Measurements from ENCODE around the gene TAS2R14. TPM values are rescaled to one million over a fixed set of nuclear protein-coding genes. Genes with fewer than 3 reads are reported as not detected.

The TAS2R14 gene
- total RNA-seq, 2 donors from 2014 or later = 2.0 to 8.1 TPM

DNA sequence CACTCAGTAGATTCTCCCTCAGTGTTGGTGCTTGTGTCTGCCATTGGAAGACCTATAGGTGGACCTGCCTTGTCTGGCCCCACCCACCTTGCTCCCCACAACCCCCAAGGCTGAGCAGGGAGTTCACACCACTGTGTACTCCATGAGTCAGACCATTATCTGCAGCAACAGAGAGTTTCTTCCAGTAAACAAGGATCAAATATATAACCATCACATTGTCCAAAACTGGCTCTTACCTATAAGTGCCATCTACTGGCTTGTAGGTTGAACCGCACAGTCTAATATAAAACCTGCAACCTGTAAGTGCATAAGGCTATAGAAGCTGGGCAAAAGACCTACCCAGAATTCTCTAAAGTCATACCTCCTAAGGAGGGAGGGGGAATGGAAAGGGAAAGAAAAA lies 37.6 kb downstream of the TAS2R14 start:
- H3K27ac Mint-ChIP-seq = no peak overlapping the region

DNA sequence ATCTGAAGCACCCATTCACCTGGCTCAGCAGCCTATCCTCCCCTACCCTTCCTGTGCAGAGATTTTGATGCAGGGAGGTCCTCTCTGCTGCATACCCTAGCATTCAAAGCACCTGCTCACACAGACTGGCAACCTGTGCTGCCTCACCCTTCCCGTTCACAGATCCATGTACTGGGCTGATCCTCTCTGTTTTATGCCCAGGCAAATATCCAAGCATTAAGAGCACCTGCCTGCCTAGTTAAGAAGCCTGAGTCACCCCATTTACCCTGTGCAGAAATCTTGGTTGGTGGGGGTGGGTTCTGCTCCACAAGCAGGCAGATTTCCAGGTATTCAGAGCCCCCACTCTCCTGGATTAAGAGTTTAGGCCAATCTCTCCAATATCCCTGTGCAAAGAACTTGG lies 38.1 kb downstream of the TAS2R14 start:
- Mint-ChIP-seq H3K4me1 (no peaks in the 10 kb centered on the region), H3K27ac (peak overlapping the region; percentile 49), H3K36me3 (ENCODE audit: low read depth) (peaks cover 31% of the 10 kb centered on the region), H3K9me3 (peaks cover 31% of the 10 kb centered on the region), H3K4me3 (no peak overlapping the region), H3K27me3 (ENCODE audit: insufficient read depth) (no peaks in the 10 kb centered on the region)
- WGBS, 2 experiments (ENCODE audit: insufficient coverage in 1 of 2, insufficient read length in 1 of 2) = 80% methylated on average over 1 of the region's 1 CpG; no CpG with 5 or more reads in 1 of the 2 experiments
- no peak for DNase-seq
- Histone ChIP-seq H3K36me3 (ENCODE audit: control insufficient read depth, insufficient read depth, low read length) (no peaks in the 10 kb centered on the region), H3K9me3 (ENCODE audit: control insufficient read depth, low read length) (peaks cover 29% of the 10 kb centered on the region), H3K4me3 (ENCODE audit: low read length) (no peak overlapping the region), H3K27me3 (ENCODE audit: control insufficient read depth, insufficient read depth, low read length, poor library complexity, severe bottlenecking) (no peaks in the 10 kb centered on the region), H3K9ac (ENCODE audit: extremely low read depth, low read length, poor library complexity, severe bottlenecking) (no peak overlapping the region), H3K4me1 (ENCODE audit: control insufficient read depth, insufficient read depth, low read length) (no peaks in the 10 kb centered on the region), H3K27ac (ENCODE audit: low read depth, low read length) (no peak overlapping the region)
- TF ChIP-seq, protein P1, sequence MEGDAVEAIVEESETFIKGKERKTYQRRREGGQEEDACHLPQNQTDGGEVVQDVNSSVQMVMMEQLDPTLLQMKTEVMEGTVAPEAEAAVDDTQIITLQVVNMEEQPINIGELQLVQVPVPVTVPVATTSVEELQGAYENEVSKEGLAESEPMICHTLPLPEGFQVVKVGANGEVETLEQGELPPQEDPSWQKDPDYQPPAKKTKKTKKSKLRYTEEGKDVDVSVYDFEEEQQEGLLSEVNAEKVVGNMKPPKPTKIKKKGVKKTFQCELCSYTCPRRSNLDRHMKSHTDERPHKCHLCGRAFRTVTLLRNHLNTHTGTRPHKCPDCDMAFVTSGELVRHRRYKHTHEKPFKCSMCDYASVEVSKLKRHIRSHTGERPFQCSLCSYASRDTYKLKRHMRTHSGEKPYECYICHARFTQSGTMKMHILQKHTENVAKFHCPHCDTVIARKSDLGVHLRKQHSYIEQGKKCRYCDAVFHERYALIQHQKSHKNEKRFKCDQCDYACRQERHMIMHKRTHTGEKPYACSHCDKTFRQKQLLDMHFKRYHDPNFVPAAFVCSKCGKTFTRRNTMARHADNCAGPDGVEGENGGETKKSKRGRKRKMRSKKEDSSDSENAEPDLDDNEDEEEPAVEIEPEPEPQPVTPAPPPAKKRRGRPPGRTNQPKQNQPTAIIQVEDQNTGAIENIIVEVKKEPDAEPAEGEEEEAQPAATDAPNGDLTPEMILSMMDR (conservative IDR thresholded peaks at IDR 0.05) = no peak

More for the DNA sequence above, 37.6 kb downstream of the TAS2R14 start:
- Histone ChIP-seq H3K9me3 (ENCODE audit: control insufficient read depth, low read length) (peaks cover 29% of the 10 kb centered on the region), H3K9ac (ENCODE audit: extremely low read depth, low read length, poor library complexity, severe bottlenecking) (no peak overlapping the region), H3K4me3 (ENCODE audit: low read length) (no peak overlapping the region), H3K27me3 (ENCODE audit: control insufficient read depth, insufficient read depth, low read length, poor library complexity, severe bottlenecking) (no peaks in the 10 kb centered on the region), H3K27ac (ENCODE audit: low read depth, low read length) (no peak overlapping the region), H3K36me3 (ENCODE audit: control insufficient read depth, insufficient read depth, low read length) (no peaks in the 10 kb centered on the region), H3K4me1 (ENCODE audit: control insufficient read depth, insufficient read depth, low read length) (no peaks in the 10 kb centered on the region)
- H3K27me3 Mint-ChIP-seq (ENCODE audit: insufficient read depth) = no peaks in the 10 kb centered on the region
- DNase-seq = no peak
- H3K4me3 Mint-ChIP-seq = no peak overlapping the region
- 100% methylated on average over 1 of the region's 1 CpG; no CpG with 5 or more reads in 1 of the 2 experiments for WGBS, 2 experiments (ENCODE audit: insufficient coverage in 1 of 2, insufficient read length in 1 of 2)
- TF ChIP-seq, protein P1 (conservative IDR thresholded peaks at IDR 0.05) = peak; percentile 49
- H3K36me3 Mint-ChIP-seq (ENCODE audit: low read depth) = peaks cover 33% of the 10 kb centered on the region
- H3K9me3 Mint-ChIP-seq = peaks cover 31% of the 10 kb centered on the region
- H3K4me1 Mint-ChIP-seq = no peaks in the 10 kb centered on the region

DNA sequence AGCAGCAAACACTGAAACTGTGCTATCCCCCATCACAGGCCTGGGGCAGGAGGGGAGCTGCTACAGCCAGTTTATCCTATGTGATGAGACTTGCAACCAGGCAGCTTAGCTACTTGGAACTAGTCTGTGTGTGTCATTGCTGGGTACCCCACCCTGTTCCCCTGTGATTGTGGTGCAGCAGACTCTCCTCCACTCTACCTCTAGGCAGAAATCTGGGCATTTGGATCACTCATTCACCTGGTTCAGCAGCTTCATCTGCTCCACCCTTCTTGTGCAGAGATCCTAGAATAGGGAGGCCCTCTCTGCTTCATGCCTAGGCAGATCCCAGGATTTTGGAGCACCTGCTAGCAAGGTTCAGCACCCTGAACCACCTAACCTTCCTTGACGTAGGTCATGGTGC lies 38.5 kb downstream of the TAS2R14 start:
- H3K4me1 ChIP-seq (ENCODE audit: control insufficient read depth, insufficient read depth, low read length) = no peaks in the 10 kb centered on the region
- H3K9ac ChIP-seq (ENCODE audit: extremely low read depth, low read length, poor library complexity, severe bottlenecking) = no peak overlapping the region
- peak overlapping the region; percentile 49 for H3K27ac Mint-ChIP-seq
- no peak overlapping the region for H3K4me3 ChIP-seq (ENCODE audit: low read length)
- H3K27me3 ChIP-seq (ENCODE audit: control insufficient read depth, insufficient read depth, low read length, poor library complexity, severe bottlenecking) = no peaks in the 10 kb centered on the region
- no peak for DNase-seq
- H3K27ac ChIP-seq (ENCODE audit: low read depth, low read length) = no peak overlapping the region
- no peaks in the 10 kb centered on the region for H3K36me3 ChIP-seq (ENCODE audit: control insufficient read depth, insufficient read depth, low read length)
- 90 to 100% methylated on average over 1 of the region's 1 CpG for WGBS, 2 experiments (ENCODE audit: insufficient coverage in 1 of 2, insufficient read length in 1 of 2)
- H3K9me3 Mint-ChIP-seq = peaks cover 27% of the 10 kb centered on the region
- peaks cover 28% of the 10 kb centered on the region for H3K36me3 Mint-ChIP-seq (ENCODE audit: low read depth)
- H3K4me3 Mint-ChIP-seq = no peak overlapping the region
- no peaks in the 10 kb centered on the region for H3K27me3 Mint-ChIP-seq (ENCODE audit: insufficient read depth)
- peaks cover 27% of the 10 kb centered on the region for H3K9me3 ChIP-seq (ENCODE audit: control insufficient read depth, low read length)
- no peaks in the 10 kb centered on the region for H3K4me1 Mint-ChIP-seq
- TF ChIP-seq, protein P1 (conservative IDR thresholded peaks at IDR 0.05) = no peak

All from endodermal cell (in vitro differentiated cells).